Measurements from ENCODE around the gene EEIG1. TPM values are rescaled to one million over a fixed set of nuclear protein-coding genes. Genes with fewer than 3 reads are reported as not detected.

The EEIG1 gene
- total and polyA plus RNA-seq, 2 experiments from 2014 or later: 11.2 to 22.4 TPM

GRCh38 chr9:127982912-127983311 is 2.1 kb upstream of the EEIG1 start (continued):
- TF ChIP-seq, protein P1, sequence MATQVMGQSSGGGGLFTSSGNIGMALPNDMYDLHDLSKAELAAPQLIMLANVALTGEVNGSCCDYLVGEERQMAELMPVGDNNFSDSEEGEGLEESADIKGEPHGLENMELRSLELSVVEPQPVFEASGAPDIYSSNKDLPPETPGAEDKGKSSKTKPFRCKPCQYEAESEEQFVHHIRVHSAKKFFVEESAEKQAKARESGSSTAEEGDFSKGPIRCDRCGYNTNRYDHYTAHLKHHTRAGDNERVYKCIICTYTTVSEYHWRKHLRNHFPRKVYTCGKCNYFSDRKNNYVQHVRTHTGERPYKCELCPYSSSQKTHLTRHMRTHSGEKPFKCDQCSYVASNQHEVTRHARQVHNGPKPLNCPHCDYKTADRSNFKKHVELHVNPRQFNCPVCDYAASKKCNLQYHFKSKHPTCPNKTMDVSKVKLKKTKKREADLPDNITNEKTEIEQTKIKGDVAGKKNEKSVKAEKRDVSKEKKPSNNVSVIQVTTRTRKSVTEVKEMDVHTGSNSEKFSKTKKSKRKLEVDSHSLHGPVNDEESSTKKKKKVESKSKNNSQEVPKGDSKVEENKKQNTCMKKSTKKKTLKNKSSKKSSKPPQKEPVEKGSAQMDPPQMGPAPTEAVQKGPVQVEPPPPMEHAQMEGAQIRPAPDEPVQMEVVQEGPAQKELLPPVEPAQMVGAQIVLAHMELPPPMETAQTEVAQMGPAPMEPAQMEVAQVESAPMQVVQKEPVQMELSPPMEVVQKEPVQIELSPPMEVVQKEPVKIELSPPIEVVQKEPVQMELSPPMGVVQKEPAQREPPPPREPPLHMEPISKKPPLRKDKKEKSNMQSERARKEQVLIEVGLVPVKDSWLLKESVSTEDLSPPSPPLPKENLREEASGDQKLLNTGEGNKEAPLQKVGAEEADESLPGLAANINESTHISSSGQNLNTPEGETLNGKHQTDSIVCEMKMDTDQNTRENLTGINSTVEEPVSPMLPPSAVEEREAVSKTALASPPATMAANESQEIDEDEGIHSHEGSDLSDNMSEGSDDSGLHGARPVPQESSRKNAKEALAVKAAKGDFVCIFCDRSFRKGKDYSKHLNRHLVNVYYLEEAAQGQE (IDR thresholded peaks at IDR 0.05; ENCODE audit: unreplicated experiment): no peak
- TF ChIP-seq ZNF462 (CRISPR knock-in tag; IDR thresholded peaks at IDR 0.05) (no peak), STAT1 (IDR thresholded peaks at IDR 0.05; ENCODE audit: unreplicated experiment) (no peak)

DNA sequence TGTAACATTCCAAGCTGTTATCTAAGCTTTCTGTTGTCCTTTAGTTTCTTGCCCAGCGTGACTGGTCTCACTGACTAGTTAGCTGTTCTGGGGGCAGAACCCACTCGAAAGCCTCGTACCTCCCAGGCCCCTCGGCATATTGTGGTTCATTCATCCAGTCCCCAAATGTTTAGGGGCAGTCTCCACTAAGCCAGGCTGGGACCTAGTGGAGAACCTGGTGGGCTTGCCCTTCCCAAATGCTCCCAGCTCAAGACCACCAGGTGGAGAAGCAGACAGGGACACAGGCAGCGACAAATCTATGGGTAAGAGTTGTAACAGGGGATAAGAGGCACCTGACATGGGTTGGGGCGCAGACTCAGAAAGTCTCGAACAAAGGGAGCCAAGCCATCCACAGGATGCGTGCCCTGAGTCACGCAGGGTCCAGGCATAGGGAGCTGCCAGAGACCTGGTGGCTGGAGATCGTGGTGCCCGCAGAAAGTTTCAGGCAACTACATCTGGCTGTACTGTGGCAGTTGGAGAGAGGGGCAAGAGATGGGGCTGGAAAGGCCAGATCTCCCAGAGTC is 851 bp upstream of the EEIG1 start:
- Histone ChIP-seq H3K27me3 (ENCODE audit: insufficient read depth) (no peaks in the 10 kb centered on the region), H3K4me1 (ENCODE audit: insufficient read depth) (peaks cover 31% of the 10 kb centered on the region), H3K27ac (ENCODE audit: low read depth) (peak overlapping the region; percentile 95), H3K36me3 (ENCODE audit: insufficient read depth) (no peaks in the 10 kb centered on the region), H3K79me2 (replicated peaks; ENCODE audit: insufficient read depth) (peaks cover 36% of the 10 kb centered on the region), H2AFZ (peak overlapping the region; percentile 7; the same call in 1 of the 2 replicates), H3K4me2 (peak overlapping the region; percentile 73), H4K20me1 (replicated peaks; ENCODE audit: insufficient read depth) (peaks cover 20% of the 10 kb centered on the region), H3K4me3 (peak overlapping the region; percentile 54), H3K9me2 (ENCODE audit: insufficient read depth) (no peaks in the 10 kb centered on the region), H3F3A (replicated peaks; ENCODE audit: low read depth) (peaks cover 18% of the 10 kb centered on the region)
- Mint-ChIP-seq H3K4me3 (peak overlapping the region; percentile 81), H3K27me3 (ENCODE audit: insufficient read depth, low read depth, poor library complexity) (peaks cover 17% of the 10 kb centered on the region), H3K9me3 (no peaks in the 10 kb centered on the region), H3K27ac (peak overlapping the region; percentile 98), H3K4me1 (peaks cover 50% of the 10 kb centered on the region), H3K36me3 (ENCODE audit: low read depth) (peaks cover 4% of the 10 kb centered on the region; the same call in 1 of the 3 replicates)
- no peak for DNase-seq (ENCODE audit: low spot score)
- no peak for ATAC-seq
- TF ChIP-seq EZH2phosphoT487 (IDR thresholded peaks at IDR 0.05; ENCODE audit: unreplicated experiment) (no peak), NANOG (IDR thresholded peaks at IDR 0.05; ENCODE audit: borderline replicate concordance) (no peak), CTCF (conservative IDR thresholded peaks at IDR 0.05; ENCODE audit: low read depth in 2 of 2) (no peak)
